Heart left ventricle (tissue), 13 donors: ENCODE data around the gene SEMA6A.

Experiments
- CTCF ChIP-seq, 12 donors: fragments of 200-600 bp; sonication (generic) in 4 of 12; IDR thresholded peaks; one replicate each; pipeline versions ENCODE4 v1.5.0 to v1.8.0; 2018 to 2022; ENCODE audit warnings: antibody characterized with exemption in 12 of 12, mild to moderate bottlenecking in 5 of 12
- POLR2A ChIP-seq, 2 donors: fragments of 450-650 bp; IDR thresholded peaks; one replicate each; pipeline ENCODE4 v1.6.1; 2017; ENCODE audit warnings: antibody characterized with exemption in 2 of 2, mild to moderate bottlenecking in 2 of 2, moderate library complexity in 2 of 2
- donor health status: ischemic (EF 13 %, LVEDD 7.1; RV severe dilation, severe dysfunction).
- donor health status: DM: no; HTN: yes; CAD: no.
- donor health status: DM: no; HTN: no; CAD: no.
- donor health status: ischemic (EF 25% LVEDD 6.9; RV normal size, moderate dysfunction).
- donor health status: ischemic (EF 25% LVEDD 5.7; RV mildly dilated, moderate dysfunction).
- donor health status: ischemic (EF 35%, LVEDD 5.7; RV mildly dilated, moderate dysfunction).
- donor health status: nonischemic (EF 11% LVEDD 7.7; RV severe dilation, severe dysfunction).
- donor health status: DM: yes; HTN: yes; CAD: no.
- donor health status: PGD.
- donor health status: ischemic (EF 29% LVEDD 5.4; RV normal size, mild dysfunction).
- donor health status: nonischemic (EF 23%, LVEDD 6.1; RV moderate dilation, normal function).

GRCh38 chr5:116593340-116593739, 18.7 kb upstream of the SEMA6A start:
- TF ChIP-seq CTCF (IDR thresholded peaks at IDR 0.05): no peak
- TF ChIP-seq POLR2A (IDR thresholded peaks at IDR 0.05): no peak
